ENCODE measurements around the gene KLHDC9.

Gene KLHDC9

DNA sequence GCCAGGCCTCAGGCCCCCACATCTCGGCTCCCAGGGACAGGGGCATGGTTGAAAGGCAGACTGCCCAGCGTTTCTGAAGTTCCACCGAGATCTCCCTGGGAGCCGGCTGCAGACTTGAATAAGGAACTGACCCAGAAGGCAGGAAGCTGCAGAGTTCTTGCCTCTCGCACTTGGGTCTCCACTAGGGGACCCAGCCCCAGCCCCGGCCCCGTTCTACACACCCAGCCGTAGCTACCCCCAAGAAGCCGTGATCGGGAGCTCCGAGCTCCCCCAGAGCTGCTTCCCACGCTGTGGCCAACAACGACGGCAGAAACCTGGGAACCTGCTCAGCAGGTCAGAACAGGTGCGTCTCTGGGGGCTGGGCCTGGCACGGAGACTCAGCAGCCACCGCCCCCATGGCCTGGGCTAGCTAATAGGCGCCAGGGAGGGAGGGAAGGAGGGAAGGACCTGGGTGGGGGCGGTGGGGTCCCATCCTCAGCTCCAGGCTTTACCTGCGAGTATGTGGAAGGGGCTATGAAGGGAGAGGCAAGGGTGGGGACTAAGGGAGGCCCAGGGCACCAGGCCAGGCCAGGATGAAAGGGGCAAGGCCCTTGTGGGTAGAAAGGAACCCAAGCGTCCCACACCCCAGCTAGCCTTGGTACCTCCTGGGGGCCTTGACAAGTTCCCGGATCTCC lies 8.8 kb upstream of the KLHDC9 start, which contains the start of gene NECTIN4:
TSS of gene NECTIN4 (minus strand) at position 308 of the 674 bp plus-strand sequence. CDS start at position 46, 262 bp downstream.
- TF ChIP-seq SIN3A (IDR thresholded peaks at IDR 0.05; ENCODE audit: borderline replicate concordance, insufficient read depth, low read length): no peak

GRCh38 chr1:161089938-161090337 lies 8.2 kb upstream of the KLHDC9 start:
- TF ChIP-seq TAF1 (IDR thresholded peaks at IDR 0.05; ENCODE audit: borderline replicate concordance, insufficient read depth, low read length): no peak
- TF ChIP-seq POLR2AphosphoS5 (IDR thresholded peaks at IDR 0.05; ENCODE audit: low read depth, low read length): no peak
- TF ChIP-seq, protein P1, sequence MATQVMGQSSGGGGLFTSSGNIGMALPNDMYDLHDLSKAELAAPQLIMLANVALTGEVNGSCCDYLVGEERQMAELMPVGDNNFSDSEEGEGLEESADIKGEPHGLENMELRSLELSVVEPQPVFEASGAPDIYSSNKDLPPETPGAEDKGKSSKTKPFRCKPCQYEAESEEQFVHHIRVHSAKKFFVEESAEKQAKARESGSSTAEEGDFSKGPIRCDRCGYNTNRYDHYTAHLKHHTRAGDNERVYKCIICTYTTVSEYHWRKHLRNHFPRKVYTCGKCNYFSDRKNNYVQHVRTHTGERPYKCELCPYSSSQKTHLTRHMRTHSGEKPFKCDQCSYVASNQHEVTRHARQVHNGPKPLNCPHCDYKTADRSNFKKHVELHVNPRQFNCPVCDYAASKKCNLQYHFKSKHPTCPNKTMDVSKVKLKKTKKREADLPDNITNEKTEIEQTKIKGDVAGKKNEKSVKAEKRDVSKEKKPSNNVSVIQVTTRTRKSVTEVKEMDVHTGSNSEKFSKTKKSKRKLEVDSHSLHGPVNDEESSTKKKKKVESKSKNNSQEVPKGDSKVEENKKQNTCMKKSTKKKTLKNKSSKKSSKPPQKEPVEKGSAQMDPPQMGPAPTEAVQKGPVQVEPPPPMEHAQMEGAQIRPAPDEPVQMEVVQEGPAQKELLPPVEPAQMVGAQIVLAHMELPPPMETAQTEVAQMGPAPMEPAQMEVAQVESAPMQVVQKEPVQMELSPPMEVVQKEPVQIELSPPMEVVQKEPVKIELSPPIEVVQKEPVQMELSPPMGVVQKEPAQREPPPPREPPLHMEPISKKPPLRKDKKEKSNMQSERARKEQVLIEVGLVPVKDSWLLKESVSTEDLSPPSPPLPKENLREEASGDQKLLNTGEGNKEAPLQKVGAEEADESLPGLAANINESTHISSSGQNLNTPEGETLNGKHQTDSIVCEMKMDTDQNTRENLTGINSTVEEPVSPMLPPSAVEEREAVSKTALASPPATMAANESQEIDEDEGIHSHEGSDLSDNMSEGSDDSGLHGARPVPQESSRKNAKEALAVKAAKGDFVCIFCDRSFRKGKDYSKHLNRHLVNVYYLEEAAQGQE (IDR thresholded peaks at IDR 0.05; ENCODE audit: insufficient read depth in 1 of 2, low read depth in 2 of 2, low read length in 2 of 2): no peak
- TF ChIP-seq SIN3A (IDR thresholded peaks at IDR 0.05; ENCODE audit: borderline replicate concordance, insufficient read depth, low read length): no peak
- no peak for TF ChIP-seq FOXP2 (optimal IDR thresholded peaks at IDR 0.05; ENCODE audit: borderline replicate concordance, extremely low read depth, extremely low read length, insufficient read depth)

- TF ChIP-seq, protein P1 (IDR thresholded peaks at IDR 0.05; ENCODE audit: insufficient read depth in 1 of 2, low read depth in 2 of 2, low read length in 2 of 2): no peak
- no peak for TF ChIP-seq SIN3A (IDR thresholded peaks at IDR 0.05; ENCODE audit: borderline replicate concordance, insufficient read depth, low read length)
- no peak for TF ChIP-seq FOXP2 (optimal IDR thresholded peaks at IDR 0.05; ENCODE audit: borderline replicate concordance, extremely low read depth, extremely low read length, insufficient read depth)
Observed at GRCh38 chr1:161090617-161091016, 7.5 kb upstream of the KLHDC9 start.

- TF ChIP-seq TAF1 (IDR thresholded peaks at IDR 0.05; ENCODE audit: borderline replicate concordance, insufficient read depth, low read length) (no peak), SIN3A (IDR thresholded peaks at IDR 0.05; ENCODE audit: borderline replicate concordance, insufficient read depth, low read length) (no peak), FOXP2 (optimal IDR thresholded peaks at IDR 0.05; ENCODE audit: borderline replicate concordance, extremely low read depth, extremely low read length, insufficient read depth) (no peak), POLR2AphosphoS5 (IDR thresholded peaks at IDR 0.05; ENCODE audit: low read depth, low read length) (no peak)
- TF ChIP-seq, protein P1 (IDR thresholded peaks at IDR 0.05; ENCODE audit: insufficient read depth in 1 of 2, low read depth in 2 of 2, low read length in 2 of 2): no peak
Observed at GRCh38 chr1:161091093-161091492, 7.1 kb upstream of the KLHDC9 start.

DNA sequence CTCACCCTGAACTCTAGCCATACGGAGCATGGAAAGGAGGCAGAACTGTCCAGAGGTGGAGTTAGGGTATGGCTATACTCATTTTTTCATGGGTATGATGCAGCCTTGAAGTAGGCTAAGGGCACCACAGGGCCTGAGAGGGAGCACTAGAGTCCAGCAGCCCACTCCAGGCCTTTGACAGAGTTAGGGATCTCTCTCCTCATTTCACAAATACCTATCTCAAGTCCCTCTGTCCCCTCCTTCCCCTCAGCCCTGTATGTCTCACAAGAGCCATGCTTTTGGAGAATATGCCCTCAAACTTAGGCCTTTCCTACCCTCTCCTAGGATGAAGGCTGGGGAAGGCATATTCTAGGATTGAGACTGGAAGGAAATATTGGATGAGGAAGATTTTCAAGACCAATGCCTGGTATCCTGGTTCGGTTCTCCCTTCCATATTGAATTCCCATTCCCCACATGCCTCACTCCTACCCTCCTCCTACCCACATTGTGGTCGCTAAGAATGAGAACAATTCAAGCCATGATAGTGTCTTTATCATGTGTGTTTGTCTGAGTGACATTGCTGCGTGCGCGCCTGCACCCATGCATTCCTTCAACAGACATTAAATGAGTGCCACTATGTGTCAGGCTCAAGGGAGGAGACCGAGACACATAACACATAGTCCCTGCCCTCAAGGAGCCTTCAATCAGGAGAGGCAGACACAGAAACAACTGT lies 6.2 kb upstream of the KLHDC9 start:
- TF ChIP-seq FOXP2 (optimal IDR thresholded peaks at IDR 0.05; ENCODE audit: borderline replicate concordance, extremely low read depth, extremely low read length, insufficient read depth) (no peak), POLR2AphosphoS5 (IDR thresholded peaks at IDR 0.05; ENCODE audit: low read depth, low read length) (no peak), TAF1 (IDR thresholded peaks at IDR 0.05; ENCODE audit: borderline replicate concordance, insufficient read depth, low read length) (no peak), SIN3A (IDR thresholded peaks at IDR 0.05; ENCODE audit: borderline replicate concordance, insufficient read depth, low read length) (no peak)
- TF ChIP-seq, protein P1 (IDR thresholded peaks at IDR 0.05; ENCODE audit: insufficient read depth in 1 of 2, low read depth in 2 of 2, low read length in 2 of 2): no peak

Measured in PFSK-1 (cell line).